Ovary (tissue), 9 donors: ENCODE data around the gene PIK3R1. TPM values are rescaled to one million over a fixed set of nuclear protein-coding genes. Genes with fewer than 3 reads are reported as not detected.

Source experiments
- DNase-seq, 5 donors: peaks; one replicate each; pipeline ENCODE4 v3.0.0-alpha.2; 2019 to 2020
- H3K27ac ChIP-seq, 2 donors: fragments of 200-600 bp; one replicate each; pipeline versions ENCODE4 v1.5.1 to v1.8.0; 2019 to 2022
- H3K27me3 ChIP-seq: fragments of 200-600 bp; one replicate; pipeline ENCODE4 v1.8.0; 2022
- H3K36me3 ChIP-seq: fragments of 200-600 bp; sonication (generic); one replicate; pipeline ENCODE4 v1.5.1; 2019
- H3K4me1 ChIP-seq: one replicate; pipeline ENCODE4 v1.8.1; 2013; ENCODE audit warnings: mild to moderate bottlenecking, moderate library complexity; ENCODE audit not compliant: insufficient read depth
- H3K4me3 ChIP-seq: fragments of 200-600 bp; sonication (generic); one replicate; pipeline ENCODE4 v1.5.1; 2017
- H3K9me3 ChIP-seq, 2 donors: fragments of 200-600 bp in 1 of 2; sonication (generic) in 1 of 2; one replicate each; pipeline versions ENCODE4 v1.5.1 to v1.8.1; 2013 to 2019; ENCODE audit warnings: mild to moderate bottlenecking in 1 of 2, moderate library complexity in 1 of 2
- EP300 ChIP-seq: sonication (generic); formaldehyde crosslinking; IDR thresholded peaks from one replicate; pipeline ENCODE4 v1.6.1; 2017; ENCODE audit warnings: antibody characterized with exemption
- POLR2A ChIP-seq: fragments of 450-650 bp; IDR thresholded peaks from one replicate; pipeline ENCODE4 v1.6.1; 2017; ENCODE audit warnings: antibody characterized with exemption, mild to moderate bottlenecking, moderate library complexity
- whole genome bisulfite sequencing, 3 donors: extraction: QIAGEN DNeasy Blood & Tissue Kit in 1 of 3; methylation state at CpG; one replicate each; pipeline versions ENCODE4 v1.1.5 to v1.1.7; 2013 to 2017; 5-methylcytosine and 5-hydroxymethylcytosine counted together
- intact Hi-C, 4 donors: fragments of 100-400 bp; cut with DNase I; formaldehyde crosslinking; loops; one replicate each; pipeline versions ENCODE4 v1.11.0 to v1.15.1; 2022 to 2023
- polyA plus RNA-seq, 2 donors: library from polyadenylated mRNA; stranded (reverse); fragments of 200-250 nt in 1 of 2; fragments of 350-450 nt in 1 of 2; fragmentation: Illumina TruSeq in 1 of 2; extraction: RNeasy Lipid Tissue Mini Kit (QIAGEN cat#74804) in 1 of 2; gene quantifications; one replicate each; pipeline ENCODE4 v1.2.3, GENCODE V29; 2013 to 2014
- total RNA-seq, 7 donors: library from RNA; depleted of rRNA in 2 of 7; stranded (reverse); fragments of >200 nt in 2 of 7; fragmentation: NEBNext Ultra II Directional in 3 of 7; extraction: Animal tissue kit (Norgen Biotek cat#: 25700) in 3 of 7; gene quantifications; one replicate each; pipeline versions ENCODE4 v1.1.0 to v1.2.4, GENCODE V29; 2016 to 2023
- TF ChIP-seq, protein P1 (sequence below), 3 donors: fragments of 450-650 bp in 2 of 3; fragments of 200-600 bp in 1 of 3; IDR thresholded peaks; one replicate each; pipeline versions ENCODE4 v1.5.1 to v1.8.0; 2016 to 2022; ENCODE audit warnings: antibody characterized with exemption in 3 of 3, mild to moderate bottlenecking in 1 of 3
- donor health status: DM: no; HTN: no; CAD: no; lungs with moderate emphysema.
- donor health status: DM: no; HTN: no; CAD: no.
- donor health status: Bipolar disorder and iron deficiency.
- donor health status: DM: yes; HTN: yes; CAD: no.
- donor health status: DM: no; HTN: no; CAD: no.
- donor health status: DM: yes; HTN: yes; CAD: no.

PIK3R1 gene
- total and polyA plus RNA-seq, 9 donors, result 25.2 to 206 (median 81.2) TPM

- Histone ChIP-seq H3K4me1 (no peaks in the 10 kb centered on the region), H3K27ac (no peak overlapping the region), H3K4me3 (no peak overlapping the region), H3K36me3 (no peaks in the 10 kb centered on the region), H3K9me3 (no peaks in the 10 kb centered on the region), H3K27me3 (no peaks in the 10 kb centered on the region)
- DNase-seq, result no peak
- no peak for TF ChIP-seq POLR2A
- TF ChIP-seq, protein P1, sequence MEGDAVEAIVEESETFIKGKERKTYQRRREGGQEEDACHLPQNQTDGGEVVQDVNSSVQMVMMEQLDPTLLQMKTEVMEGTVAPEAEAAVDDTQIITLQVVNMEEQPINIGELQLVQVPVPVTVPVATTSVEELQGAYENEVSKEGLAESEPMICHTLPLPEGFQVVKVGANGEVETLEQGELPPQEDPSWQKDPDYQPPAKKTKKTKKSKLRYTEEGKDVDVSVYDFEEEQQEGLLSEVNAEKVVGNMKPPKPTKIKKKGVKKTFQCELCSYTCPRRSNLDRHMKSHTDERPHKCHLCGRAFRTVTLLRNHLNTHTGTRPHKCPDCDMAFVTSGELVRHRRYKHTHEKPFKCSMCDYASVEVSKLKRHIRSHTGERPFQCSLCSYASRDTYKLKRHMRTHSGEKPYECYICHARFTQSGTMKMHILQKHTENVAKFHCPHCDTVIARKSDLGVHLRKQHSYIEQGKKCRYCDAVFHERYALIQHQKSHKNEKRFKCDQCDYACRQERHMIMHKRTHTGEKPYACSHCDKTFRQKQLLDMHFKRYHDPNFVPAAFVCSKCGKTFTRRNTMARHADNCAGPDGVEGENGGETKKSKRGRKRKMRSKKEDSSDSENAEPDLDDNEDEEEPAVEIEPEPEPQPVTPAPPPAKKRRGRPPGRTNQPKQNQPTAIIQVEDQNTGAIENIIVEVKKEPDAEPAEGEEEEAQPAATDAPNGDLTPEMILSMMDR (IDR thresholded peaks at IDR 0.05), result no peak
- no peak for TF ChIP-seq EP300
- WGBS, 3 donors, result 35 to 39% (median 35%) methylated on average over 2 of the region's 2 CpGs
- intact Hi-C loops, result no loop called here
Observed at GRCh38 chr5:68313336-68313735, 97.8 kb downstream of the PIK3R1 start.

DNA sequence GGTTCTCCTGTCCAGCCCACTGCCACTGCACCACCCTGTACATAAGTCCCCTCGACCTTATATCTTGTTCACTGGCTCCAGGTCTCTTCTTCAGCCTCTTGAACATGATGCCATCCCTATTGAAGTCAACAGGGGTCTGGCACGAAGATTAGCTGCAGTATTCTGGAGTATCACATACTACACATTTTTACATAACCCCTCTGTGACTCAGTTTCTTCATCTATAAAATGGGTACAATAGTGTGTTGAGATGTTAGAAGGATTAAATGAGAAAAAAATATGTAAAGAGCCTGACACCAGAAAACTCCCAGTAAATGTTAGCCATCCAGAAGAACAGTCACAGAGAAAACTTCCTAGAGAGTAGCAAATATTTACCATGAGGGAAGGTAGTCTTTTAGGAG is 98.9 kb downstream of the PIK3R1 start:
- Histone ChIP-seq H3K4me3 (no peak overlapping the region), H3K36me3 (no peaks in the 10 kb centered on the region), H3K27me3 (no peaks in the 10 kb centered on the region), H3K27ac (no peak overlapping the region), H3K4me1 (no peaks in the 10 kb centered on the region), H3K9me3 (no peaks in the 10 kb centered on the region)
- WGBS, 3 donors, result 86 to 91% (median 87%) methylated on average over 2 of the region's 2 CpGs
- intact Hi-C loops, result no loop called here
- TF ChIP-seq EP300 (no peak), POLR2A (no peak)
- TF ChIP-seq, protein P1 (IDR thresholded peaks at IDR 0.05), result no peak
- no peak for DNase-seq

- Histone ChIP-seq H3K4me1 (peaks cover 3% of the 10 kb centered on the region), H3K9me3 (no peaks in the 10 kb centered on the region), H3K27ac (no peak overlapping the region), H3K36me3 (no peaks in the 10 kb centered on the region), H3K27me3 (no peaks in the 10 kb centered on the region), H3K4me3 (no peak overlapping the region)
- TF ChIP-seq EP300 (no peak), POLR2A (no peak)
- TF ChIP-seq, protein P1 (IDR thresholded peaks at IDR 0.05), result no peak
- no peak for DNase-seq
- WGBS, 3 donors, result 91 to 94% (median 94%) methylated on average over 6 of the region's 6 CpGs
- intact Hi-C loops, result no loop called here
Observed at GRCh38 chr5:68315679-68316271, 100.2 kb downstream of the PIK3R1 start.

DNA sequence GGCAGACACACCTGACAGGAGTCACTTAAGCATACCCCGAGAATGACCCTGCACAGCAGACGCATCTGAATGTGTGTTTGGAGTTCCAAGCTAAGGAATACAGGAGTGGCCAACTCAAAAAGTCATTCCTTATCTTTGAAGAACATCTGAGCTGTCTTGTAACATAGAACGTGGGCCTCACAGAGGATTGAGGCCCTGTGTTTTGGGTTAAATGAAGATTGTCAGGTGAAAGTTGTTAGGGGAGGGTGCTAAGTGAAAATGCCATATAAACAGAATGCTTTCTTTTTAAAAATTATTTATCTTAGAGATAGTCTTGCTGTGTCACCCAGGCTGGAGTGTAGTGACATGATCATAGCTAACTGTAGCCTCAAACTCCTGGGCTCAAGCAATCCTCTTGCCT is 100.9 kb downstream of the PIK3R1 start:
- Histone ChIP-seq H3K9me3 (no peaks in the 10 kb centered on the region), H3K4me1 (peaks cover 3% of the 10 kb centered on the region), H3K27ac (no peak overlapping the region), H3K4me3 (no peak overlapping the region), H3K27me3 (no peaks in the 10 kb centered on the region), H3K36me3 (no peaks in the 10 kb centered on the region)
- DNase-seq, result no peak
- TF ChIP-seq POLR2A, result no peak
- no peak for TF ChIP-seq EP300
- TF ChIP-seq, protein P1 (IDR thresholded peaks at IDR 0.05), result no peak
- intact Hi-C loops, result no loop called here
- 90 to 96% (median 93%) methylated on average over 3 of the region's 3 CpGs for WGBS, 3 donors
